Renal cortex interstitium (tissue), 15 donors: Measurements from ENCODE around the gene LHX5. TPM values are rescaled to one million over a fixed set of nuclear protein-coding genes. Genes with fewer than 3 reads are reported as not detected.
"Not testable (repeated sequence)": the region's sequence is repeated elsewhere in the genome, so short reads cannot be mapped to it uniquely, and the experiment has no call there.

Experiments used
- DNase-seq, 11 donors: peaks; one replicate each; pipeline ENCODE4 v3.0.0-alpha.2; 2013; ENCODE audit warnings: low read depth in 9 of 11, low spot score in 4 of 11; ENCODE audit errors: extremely low read depth in 1 of 11
- long read RNA-seq, 16 experiments: transcript quantifications; one replicate each; lab custom pipeline, GENCODE V29; 2026
- polyA plus RNA-seq, 3 donors: library from polyadenylated mRNA; unstranded; fragments of 120-200 nt; gene quantifications; one replicate each; pipeline ENCODE4 v1.2.1, GENCODE V29; 2013; ENCODE audit not compliant: insufficient read length in 3 of 3

The LHX5 gene
- polyA plus RNA-seq: not detected
- long read RNA-seq, donor 1: 0 reads
- long read RNA-seq, donor 2: 0 reads
- long read RNA-seq, donor 3: 0 reads
- long read RNA-seq, donor 4: 0 reads
- long read RNA-seq, donor 5: 0 reads
- long read RNA-seq, donor 6: 0 reads
- long read RNA-seq, donor 7: 0 reads
- long read RNA-seq, donor 8: 0 reads
- long read RNA-seq, donor 9: 0 reads
- long read RNA-seq, donor 10: 0 reads
- long read RNA-seq, donor 11: 0 reads
- long read RNA-seq, donor 12: 0 reads
- long read RNA-seq, donor 13: 0 reads
- long read RNA-seq, donor 14: 0 reads
- long read RNA-seq, donor 15: 0 reads
- long read RNA-seq, donor 16: 0 reads

DNA sequence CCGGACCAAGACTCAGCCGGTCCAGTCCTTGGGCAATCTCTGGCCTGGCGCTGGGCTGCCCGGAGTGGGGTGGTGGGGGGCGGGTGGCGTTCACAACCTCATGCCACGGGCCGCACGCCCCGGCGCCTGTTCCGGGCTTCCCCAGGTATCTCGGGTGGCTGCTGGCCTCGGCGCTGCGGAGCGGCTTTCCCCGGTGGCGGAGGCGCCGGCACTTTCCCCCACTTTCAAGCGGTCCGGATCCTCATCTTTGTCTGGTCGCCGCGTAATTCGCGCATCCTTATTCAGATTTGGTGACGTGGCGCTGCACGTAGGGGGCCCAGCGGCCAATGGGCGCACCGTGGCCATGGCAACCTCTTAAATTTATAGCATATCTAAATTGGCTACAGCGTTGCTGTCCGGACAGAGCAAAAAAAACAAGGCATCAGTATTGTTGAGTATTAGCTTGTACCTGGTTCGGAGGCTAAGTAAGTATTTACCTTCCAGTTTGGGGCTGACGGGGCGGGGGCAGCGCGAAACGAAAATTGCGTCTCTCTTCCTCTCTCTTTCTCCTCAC, at the start of gene LHX5:
LHX5 (minus strand) TSS at position 253 of the 553 bp plus-strand sequence. CDS start 373 bp downstream, outside the sequence.
- DNase-seq: no peak

DNA sequence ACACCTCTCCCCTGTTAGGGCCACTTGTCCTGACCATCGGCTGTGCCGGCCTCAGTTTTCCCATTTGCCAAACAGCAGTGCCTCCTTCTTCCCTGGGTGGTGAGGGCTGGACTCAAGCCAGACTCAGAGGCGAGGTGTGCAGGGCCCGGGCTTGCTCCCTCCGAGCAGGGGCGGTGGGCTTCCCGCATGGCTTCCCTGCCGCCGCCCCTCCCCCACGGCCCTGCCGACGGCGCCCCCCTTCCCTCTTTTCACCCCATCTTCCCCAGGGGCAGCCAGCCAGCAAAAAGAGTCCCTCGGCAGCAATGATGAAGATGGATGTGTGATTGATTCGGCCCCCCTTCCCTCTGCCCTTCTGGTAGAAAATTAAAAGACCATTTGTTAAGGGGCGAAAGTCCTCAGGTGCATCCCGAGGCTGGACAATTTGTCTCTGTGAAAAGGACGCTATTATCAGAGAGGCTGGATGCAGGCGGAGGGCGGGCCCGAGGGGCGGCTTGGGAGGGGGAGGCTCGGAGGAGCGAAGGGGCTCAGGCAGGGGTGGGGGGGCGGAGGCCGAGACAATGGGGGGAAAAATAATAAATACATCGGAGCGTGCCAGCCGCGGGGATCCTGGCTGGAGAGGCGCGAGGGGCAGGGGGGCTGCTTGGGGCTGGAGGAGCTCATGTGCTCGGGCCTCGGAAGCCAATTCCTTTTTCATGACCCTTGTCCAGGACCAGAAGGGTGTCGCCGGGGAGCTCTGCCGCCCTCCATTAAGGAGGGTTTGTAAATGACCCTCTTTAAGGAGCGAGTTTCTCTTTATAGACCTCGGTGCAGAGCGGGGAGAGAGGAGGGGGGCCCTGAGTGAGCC, 48.0 kb upstream of the LHX5 start:
- DNase-seq: no peak

DNA sequence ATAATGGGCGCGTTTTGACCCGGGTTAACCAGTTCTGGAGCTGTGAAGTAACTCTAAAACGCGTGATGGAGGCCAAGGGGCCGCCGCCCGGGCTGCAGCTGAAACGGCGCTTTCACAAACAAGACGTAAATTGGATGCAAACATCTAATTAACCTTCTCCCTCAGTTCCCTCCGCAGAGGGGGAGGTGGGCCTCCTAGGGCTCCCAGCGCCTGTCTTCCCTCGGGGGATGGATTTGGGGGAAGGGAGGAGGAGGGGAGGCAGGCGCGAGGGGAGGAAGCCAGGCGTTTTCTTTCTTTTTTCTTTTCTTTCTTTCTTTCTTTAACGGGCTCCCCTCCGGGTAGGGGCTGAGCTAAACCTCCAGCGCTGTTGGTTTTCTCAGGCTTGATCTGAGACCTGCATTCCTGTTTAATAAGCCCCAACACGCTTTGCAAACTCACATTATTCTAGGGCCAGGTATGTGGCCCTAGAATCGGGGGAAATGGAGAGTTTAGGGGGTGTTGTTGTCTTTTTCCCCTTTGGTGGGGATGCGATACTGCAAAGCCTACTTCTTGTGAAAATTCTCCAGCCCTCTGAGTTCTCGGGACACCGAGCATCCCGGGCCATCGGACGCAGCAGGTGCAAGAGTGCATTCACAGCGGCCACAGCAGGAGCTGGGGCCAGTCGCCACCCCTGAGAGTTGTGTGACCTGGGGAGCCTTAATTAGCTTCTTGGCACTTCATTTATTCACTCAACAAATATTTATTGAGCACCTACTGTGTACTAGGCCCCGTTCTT, 43.6 kb upstream of the LHX5 start:
- DNase-seq: no peak

DNA sequence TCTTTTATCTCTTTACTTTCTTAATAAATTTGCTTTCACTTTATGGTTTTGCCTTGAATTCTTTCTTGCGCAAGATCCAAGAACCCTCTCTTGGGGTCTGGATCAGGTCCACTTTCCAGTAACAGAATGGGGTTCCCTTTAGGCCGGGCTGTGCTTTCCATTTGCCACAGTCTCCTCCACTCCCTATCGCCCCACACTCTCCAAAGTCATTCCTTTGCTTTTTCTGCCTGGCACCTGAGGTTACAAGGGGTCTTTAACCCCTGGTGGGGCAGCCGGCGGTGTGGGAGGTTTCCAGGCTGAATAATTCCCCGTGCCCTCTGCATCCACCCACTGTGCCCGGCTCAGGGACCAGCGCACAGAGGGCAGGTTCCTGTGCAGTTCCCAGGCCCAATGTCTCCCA, 42.9 kb upstream of the LHX5 start:
- no peak for DNase-seq

DNA sequence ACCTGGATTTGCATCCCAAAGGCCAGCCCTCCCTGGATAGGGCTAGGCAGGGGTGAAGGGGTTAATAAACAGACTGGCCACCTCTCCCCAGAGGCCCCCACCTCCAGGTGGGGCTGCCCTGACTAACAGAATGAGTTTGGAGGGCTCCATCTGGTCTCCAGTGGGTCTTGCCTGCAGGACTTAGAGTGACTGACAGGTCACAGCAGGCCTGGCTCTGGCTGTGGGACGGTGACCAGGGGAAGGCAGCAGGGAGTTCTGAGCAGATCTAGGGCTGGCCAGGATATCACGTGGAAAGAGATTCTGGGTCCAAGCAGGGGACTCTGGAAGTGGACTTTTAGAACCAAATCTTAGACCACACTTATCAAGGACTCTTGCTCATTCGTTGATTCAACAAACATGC, 40.9 kb upstream of the LHX5 start:
- DNase-seq: no peak

DNA sequence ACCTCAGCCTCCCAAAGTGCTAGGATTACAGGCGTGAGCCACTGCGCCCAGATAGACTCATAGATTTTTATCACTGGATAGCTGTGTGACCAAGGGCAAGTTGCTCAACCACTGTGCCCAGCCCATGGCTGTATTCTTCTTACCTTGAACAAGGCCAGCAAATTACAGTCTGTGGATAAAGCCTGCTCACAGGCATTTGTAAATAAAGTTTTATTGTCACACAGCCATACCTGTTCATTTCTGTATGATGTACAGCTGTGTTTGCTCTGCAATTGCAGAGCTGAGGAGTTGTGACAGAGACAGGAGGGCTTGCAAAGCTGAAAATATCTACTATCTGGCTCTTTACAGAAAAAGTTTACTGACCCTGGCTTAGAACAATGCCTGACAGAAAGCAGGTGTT, 35.2 kb upstream of the LHX5 start:
- DNase-seq: no peak

DNA sequence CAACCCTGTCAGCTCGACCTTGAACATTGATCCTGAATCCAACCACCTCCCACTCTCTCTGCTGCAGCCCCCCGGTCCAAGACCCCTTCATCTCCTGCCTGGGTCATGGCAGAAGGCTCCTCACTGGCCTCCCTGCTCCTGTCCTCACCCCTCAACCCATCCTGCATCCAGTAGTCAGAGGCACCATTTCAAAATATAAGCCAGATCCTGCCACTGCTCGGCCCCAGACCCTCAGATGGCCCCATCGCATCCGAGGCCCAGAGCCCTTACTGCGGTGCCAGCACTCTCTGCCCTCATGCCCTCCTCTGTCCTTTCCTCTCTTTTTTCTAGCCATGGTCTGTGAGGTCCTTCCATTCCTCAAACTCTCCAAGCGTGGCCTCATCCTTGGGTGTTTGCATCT, 34.3 kb upstream of the LHX5 start:
- no peak for DNase-seq

DNA sequence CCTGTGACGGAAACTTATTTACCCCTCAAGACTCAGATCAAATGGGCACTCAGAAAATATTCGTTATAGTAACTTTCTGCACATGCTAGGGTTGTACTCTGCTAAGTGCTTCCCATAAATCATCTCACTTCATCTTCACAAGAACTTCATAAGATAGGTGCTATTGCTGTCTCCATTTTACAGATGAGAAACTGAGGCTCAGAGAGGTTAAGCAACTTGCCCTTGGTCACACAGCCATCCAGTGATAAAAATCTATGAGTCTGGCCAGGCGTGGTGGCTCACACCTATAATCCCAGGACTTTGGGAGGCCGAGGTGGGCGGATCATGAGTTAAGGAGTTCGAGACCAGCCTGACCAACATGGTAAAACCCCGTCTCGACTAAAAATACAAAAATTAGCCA, 33.2 kb upstream of the LHX5 start:
- no peak for DNase-seq

DNA sequence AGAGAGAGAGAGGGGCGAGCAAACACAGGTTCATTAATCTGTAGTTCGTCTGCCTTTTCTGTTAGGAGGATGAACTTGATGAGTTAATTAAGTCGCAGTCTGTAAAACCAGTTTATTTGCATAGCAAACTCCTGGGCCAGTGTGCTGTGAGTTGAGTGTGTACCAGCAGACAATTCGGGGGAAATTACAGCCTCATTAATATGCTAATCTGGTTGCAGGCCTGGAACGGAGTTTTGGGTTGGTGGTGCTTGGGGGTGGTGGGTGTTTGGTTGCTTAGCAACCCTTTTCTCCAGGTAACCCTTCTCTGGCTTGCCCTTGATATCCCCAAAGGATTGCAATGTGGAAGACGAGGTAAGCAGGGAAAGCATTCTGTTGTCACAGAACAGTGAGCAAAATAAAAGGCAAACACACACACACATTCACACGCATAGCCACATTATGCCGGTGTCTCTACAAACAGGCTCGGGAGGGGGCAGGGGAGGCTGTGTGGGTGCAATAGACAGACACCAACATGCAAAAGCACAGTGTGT, 29.2 kb upstream of the LHX5 start:
- DNase-seq: no peak

DNA sequence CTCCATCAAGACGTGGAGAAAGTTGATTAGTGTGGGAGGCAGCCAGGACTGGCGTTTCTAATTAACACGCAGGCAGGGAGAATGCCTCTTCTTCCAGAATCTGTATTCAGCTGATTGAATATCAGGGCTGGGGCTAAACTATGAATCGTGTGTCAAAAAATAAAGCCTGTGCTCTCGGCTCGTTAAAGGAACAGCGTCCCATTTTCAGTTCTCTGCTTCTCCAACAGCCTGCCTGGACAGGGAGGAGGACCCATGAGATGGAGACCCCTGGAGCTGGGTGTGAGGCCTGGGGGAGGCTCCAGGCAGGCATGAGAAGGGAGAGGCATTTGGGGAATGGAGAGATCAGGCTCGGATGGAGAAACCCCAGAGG, 28.6 kb upstream of the LHX5 start:
- DNase-seq: no peak

DNA sequence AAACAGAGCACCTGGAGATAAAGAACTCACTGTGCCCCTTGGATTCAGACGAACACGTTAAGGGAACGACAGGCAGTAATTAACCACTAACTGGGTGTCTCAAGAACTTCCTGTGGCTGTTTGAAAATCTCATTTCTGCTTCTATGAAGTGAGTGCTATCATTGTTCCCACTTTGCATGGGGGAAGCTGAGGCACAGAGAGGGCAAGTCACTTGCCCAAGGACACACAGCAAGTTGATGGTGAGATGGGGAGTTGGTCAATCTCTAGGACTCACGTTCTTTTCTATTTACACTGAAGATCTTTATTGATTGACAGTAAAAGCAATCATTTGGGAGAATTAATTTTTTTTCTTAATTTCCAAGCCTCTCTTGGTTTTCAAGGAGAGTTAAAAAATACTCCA, 26.8 kb upstream of the LHX5 start:
- DNase-seq: no peak

DNA sequence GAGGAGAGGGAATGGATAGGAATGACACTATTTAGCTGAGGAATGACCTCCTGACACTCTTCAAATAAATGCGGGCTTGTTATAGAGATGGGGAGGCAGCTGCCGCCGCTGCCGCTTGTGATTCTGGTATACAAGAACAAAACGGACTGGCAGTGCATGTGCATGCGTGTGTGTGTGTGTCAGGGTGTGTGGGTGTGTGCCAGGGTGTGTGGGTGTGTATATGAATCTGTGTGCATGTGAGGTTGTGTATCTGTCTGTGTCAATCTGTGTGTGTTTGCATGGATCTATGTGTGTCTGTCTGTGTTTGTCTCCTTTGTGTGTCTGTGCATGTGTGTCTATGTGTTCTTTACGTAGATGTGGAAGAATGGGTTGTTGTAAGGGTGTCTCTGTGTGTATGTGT, 26.0 kb upstream of the LHX5 start:
- no peak for DNase-seq

DNA sequence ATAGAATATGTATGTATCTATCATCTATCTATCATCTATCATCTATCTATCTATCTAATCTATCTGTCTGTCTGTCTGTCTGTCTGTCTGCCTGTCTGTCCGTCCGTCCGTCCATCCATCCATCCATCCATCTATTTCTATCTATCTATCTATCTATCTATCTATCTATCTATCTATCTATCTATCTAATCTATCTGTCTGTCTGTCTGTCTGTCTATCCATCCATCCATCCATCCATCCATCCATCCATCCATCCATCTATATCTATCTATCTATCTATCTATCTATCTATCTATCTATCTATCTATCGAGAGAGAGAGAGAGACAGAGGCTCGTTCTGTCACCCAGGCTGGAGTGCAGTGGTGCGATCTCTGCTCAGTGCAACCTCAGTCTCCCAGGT, 24.3 kb upstream of the LHX5 start:
- not testable (repeated sequence) for DNase-seq

DNA sequence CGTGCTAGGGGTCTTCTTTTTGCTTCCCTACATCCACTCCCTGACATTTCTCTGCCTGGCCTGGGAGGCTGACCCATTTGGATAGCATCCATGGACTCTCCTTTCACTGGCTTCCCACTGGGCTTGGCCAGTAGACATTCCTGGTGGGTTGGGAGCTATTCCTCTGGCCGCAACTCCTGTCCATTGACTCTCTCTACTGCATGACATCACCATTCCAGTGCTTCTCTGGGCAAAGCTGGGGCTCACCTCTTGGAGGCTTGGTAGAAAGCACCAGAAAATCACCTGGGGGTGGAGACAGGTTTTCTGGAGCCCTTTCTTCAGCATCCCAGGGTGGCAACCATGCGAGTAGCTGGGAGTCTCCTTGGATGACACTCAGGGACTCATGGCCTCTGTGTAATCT, 16.7 kb upstream of the LHX5 start:
- DNase-seq: no peak

DNA sequence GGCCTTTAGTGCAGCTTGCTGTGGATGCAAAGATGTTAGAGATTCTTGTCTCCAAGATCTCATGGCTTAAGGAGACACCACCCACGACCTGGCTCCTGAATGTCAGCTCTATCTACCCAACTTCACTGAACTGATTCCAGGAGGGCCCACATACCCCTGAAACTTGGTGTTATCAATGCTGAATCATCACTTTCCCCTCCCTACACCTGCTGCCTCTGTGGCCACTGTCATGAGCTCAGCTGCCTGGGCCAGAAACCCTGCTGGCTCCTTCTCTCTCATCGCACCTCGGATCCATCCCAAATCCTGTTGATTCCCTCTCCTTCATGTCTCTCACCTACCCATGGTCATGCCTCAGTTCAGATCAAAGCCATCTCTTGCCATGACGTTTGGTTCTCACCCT, 15.1 kb upstream of the LHX5 start:
- DNase-seq: no peak

DNA sequence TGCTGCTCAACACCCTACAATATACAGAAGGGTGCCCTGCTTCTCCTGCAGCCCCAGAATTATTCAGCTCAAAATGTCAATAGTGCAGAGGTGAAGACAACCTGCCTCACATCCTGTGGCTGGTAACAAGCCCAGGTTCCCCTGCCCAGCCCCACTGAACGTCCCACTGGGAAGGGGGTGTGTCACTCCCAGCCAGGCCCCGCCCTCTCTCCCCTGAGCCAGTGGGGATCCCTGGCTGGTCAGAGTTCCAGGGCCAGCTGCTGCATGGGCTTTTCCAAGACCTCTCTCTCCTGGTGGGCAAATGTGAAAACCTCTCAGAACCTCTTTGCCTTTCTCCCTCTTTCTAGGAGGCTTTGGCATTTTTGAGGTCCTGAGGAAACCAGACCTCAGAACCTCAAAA, 13.7 kb upstream of the LHX5 start:
- DNase-seq: no peak

DNA sequence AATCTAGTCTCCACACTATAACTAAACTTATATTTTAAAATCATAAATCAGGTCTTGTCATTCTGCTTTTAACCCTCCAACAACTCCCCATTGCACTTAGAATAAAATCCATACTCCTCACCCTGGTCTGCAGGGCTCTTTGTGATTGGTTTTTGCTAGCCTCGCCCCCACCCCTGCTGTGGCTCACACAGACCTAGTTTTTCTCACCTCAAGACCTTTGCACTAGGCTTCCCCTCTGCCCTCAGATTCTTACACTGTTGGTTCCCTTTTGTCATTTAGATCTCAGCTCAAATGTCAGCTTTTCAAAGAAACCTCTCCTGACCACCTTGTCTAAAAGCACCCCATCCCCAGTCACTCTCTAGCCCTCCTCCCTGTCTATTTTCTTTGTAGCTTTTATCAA, 10.7 kb upstream of the LHX5 start:
- DNase-seq: no peak

DNA sequence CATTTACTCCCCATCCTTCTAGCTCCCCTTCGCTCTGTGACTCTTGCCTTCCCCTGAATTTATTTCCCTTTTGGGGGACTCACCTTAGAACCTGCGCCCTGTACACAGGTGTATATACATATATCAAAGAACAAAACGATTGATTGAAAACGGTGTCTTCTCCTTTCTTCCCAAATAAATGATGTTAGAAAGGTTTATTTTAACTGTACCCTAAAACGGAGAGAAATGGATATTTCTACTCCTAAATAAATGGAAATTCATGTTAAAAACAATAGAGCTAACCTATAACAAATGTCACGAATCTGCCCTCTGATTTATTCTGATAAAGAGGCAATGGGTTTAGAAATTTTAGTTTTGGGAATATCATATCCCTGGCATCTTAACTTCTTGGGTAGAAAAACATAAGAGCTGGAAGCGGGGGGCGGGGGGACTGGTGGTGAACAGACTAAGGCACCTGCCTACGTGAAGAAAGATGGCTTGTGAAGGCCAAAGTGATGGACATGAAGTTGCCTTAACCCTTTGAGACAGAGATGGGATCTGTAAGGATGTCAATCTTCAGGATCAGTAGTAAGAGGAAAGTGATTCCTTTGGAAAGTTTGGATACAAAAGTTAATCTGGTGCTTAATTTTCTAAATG, 8.8 kb upstream of the LHX5 start:
- DNase-seq: no peak
